Subcutaneous adipose tissue (tissue), 4 donors: ENCODE data around the gene TEAD3. TPM values are rescaled to one million over a fixed set of nuclear protein-coding genes. Genes with fewer than 3 reads are reported as not detected.

ENCODE experiments used
- total RNA-seq, 4 donors: library from RNA; depleted of rRNA; stranded (reverse); fragments of >200 nt; gene quantifications; one replicate each; pipeline ENCODE4 v1.1.0, GENCODE V29; 2016
- TF ChIP-seq, protein P1 (sequence below): fragments of 450-650 bp; IDR thresholded peaks from one replicate; pipeline ENCODE4 v1.5.1; 2016; ENCODE audit warnings: low read depth, mild to moderate bottlenecking, control low read depth, antibody characterized with exemption, moderate library complexity

TEAD3 gene
- total RNA-seq, 4 donors from 2014 or later, result 4.1 to 6.2 (median 4.7) TPM

DNA sequence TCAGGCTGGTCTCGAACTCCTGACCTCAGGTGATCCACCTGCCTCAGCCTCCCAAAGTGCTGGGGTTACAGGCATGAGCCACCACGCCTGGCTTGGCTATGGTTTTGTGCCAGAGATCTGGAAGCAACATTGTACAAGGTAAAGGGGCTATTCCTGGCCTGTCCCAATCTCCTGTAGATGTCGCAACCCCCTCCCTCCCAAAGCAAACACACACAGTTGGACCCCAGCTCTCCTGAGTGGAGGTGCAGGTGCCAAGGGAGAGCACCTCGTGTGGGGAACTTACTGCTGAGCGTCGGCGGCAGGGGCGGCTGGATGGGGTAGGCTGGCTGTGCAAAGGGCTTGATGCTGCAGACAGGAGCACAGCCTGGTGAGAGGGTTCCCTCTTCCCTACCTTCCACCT, 19.9 kb downstream of the TEAD3 start:
- TF ChIP-seq, protein P1, sequence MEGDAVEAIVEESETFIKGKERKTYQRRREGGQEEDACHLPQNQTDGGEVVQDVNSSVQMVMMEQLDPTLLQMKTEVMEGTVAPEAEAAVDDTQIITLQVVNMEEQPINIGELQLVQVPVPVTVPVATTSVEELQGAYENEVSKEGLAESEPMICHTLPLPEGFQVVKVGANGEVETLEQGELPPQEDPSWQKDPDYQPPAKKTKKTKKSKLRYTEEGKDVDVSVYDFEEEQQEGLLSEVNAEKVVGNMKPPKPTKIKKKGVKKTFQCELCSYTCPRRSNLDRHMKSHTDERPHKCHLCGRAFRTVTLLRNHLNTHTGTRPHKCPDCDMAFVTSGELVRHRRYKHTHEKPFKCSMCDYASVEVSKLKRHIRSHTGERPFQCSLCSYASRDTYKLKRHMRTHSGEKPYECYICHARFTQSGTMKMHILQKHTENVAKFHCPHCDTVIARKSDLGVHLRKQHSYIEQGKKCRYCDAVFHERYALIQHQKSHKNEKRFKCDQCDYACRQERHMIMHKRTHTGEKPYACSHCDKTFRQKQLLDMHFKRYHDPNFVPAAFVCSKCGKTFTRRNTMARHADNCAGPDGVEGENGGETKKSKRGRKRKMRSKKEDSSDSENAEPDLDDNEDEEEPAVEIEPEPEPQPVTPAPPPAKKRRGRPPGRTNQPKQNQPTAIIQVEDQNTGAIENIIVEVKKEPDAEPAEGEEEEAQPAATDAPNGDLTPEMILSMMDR, result no peak

DNA sequence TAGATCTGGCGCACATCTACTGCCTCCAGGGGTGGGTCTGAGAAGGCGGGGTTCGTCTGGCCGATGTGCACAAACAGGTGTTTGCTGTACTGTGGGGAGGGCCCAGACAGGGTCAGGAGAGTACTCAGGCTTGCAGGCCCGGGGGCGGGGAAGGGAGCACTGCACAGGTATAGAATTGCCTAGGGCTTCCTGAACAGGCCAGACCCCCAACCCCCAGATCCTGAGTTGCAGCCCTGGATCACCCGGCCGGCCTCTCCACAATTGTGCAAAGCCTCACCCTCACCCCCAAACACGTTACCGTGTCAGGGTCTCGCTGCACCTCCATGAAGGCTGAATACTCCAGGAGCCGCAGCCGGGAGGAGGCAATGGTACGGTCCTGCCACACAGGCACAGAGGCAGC, 20.9 kb downstream of the TEAD3 start:
- TF ChIP-seq, protein P1, result no peak

DNA sequence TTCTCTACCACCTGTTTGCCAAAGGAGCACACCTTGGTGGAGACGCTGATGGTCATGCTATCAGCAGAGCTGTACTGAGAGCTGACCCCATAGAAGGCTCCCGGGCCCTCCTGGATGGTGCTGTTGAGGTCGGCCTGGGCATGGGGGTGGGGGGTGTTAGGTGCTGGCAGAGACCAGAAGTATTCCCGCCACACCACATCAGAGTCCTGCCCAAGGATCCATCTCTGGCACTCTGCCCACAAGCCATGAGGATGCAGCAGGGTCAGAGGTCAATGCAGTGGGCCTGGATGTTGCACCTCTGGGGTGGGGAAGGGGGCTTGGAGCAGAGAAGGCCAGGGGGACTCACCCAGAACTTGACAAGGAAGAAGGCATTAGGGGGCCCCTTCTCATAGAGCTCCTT, 21.3 kb downstream of the TEAD3 start:
- TF ChIP-seq, protein P1, result no peak

DNA sequence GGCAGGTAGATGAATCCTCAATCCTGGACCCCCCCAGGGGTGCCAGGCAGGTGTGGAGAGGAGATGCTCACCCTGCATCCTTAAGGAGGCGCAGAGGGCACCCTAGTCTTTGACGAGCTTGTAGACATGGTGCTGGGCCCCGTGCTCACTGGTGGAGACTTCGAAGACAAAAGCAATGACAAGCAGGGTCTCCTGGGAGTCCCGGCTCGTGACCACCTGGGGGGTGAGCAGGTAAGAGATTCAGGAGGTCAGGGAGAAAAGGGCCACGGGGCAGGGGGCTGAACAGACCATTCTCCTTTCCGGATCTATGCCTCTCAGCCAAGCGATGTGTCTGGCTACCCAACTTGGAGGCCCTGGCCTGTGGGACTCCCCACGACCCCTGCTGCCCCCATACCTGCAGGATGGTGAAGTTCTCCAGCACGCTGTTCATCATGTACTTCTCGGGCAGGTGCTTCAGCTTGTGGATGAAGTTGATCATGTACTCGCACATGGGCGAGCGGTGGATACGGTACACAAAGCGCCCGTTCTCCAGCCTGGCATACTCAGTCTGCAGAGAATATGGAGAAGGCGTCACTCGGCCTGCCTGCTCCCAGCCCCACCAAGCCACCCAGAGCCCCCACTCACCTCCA, 21.8 kb downstream of the TEAD3 start:
- TF ChIP-seq, protein P1, result no peak

DNA sequence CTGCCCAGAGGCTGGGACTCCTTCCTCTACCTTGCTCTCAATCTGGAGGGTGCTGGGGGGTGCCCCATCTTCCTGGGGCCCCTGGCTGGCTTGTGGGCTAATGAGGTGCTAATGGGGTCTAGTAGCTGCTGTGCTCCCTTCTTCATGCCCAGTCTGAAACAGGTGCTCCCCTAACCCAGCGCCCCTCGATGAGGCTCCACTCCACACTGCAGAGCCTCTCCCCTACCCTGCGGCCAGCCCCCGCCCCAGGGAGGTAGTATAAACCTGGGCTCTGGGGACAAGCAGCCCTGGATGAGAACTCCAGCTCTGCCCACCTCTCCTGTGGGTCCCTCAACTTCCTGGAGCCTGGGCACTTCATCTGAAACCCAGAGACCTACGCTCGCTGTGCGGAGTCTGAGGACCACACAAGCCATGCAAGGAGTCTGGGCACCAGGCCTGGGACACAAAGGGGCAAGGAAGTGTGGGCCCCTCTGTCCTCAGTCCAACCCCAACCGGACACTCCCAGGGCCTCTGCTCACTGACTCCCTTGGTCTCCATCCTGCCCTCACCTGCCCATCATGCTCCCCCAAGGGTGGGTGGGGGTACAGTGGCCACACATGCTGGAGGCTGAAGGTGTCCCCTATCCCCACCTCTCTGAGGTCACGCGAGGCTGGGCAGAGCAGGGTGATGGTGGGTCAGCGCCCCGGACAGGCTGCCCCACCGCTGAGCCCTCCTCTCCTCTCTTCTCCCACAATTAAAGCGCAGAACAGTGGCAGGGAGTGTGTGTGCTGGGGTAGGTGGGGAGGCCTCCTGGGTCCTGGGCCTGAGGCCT, 22.5 kb downstream of the TEAD3 start:
- TF ChIP-seq, protein P1, result no peak

DNA sequence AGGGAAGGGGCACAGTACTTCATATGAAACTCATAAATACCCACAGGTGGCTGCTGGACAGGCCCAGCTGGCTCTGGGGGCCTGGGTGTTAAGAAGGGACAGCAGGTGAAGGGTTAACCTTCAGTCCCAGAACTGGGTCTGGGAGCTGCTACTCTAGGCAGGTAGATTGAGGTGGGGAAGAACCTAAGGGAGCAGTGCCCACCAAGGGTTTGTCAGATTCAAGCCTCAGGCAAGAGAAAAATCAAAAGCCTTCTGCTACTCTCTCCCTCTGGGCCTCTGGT, 23.1 kb downstream of the TEAD3 start:
- TF ChIP-seq, protein P1, result no peak

DNA sequence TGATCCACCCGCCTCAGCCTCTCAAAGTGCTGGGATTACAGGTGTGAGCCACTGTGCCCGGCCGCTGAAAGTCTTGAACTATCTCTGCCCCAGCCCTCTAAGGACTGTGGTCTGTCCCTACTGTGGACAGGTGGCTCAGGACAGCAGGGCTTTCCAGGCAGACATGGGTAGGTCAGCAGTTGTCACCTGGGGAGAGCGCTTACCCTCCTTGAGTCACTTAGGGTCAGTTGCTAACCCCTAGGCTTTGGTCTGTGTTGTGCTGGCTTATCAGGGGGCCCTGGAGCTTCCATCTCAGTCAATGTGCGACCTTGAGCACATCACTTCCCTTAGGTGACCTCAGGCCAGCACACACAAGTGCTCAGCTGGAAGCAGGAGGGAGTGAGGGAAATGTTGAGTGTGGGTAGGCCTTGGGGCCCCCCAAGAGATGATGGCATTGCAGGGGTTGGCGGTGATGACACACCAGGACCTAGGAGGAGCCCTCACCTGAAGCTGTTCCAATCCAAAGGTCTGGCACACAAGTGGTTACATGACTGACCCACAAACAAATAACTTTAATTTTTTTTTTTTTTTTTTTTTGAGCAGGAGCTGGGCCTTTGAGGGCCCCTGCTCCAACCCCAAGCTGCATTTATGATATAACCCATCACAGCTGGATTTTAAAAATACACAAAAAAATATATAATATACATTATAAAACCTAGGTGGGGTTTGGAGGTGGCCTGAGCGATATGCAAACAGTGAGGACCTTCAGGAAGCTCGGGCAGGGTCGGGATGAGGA, 23.6 kb downstream of the TEAD3 start:
- TF ChIP-seq, protein P1, result no peak
